K562 (cell line): Measurements from ENCODE around the gene LRP1. TPM values are rescaled to one million over a fixed set of nuclear protein-coding genes. Genes with fewer than 3 reads are reported as not detected.

Experiments used
- ATAC-seq: fragments of 200-7000 bp; cut with Tn5 transposase; 3 replicates; pipeline ENCODE4 v1.9.1; 2020; ENCODE audit warnings: moderate library complexity
- BruUV-seq: library from RNA; stranded (reverse); fragments of 400-500 nt; replicated peaks from 2 replicates; lab custom pipeline; 2021; lab: Mats Ljungman, UMichigan
- CTCF ChIA-PET: fragments of 300-600 bp; formaldehyde crosslinking; extraction: SDS; loops from one replicate; lab custom pipeline; 2021; ENCODE audit warnings: low intra/inter-chr PET ratio; lab: Yijun Ruan, JAX
- POLR2A ChIA-PET: fragments of 300-600, 350-650 bp; sonication (Branson Sonifier 250); formaldehyde crosslinking; extraction: SDS; loops from one replicate; lab custom pipeline; 2021; ENCODE audit warnings: antibody characterized with exemption, inconsistent platforms; lab: Yijun Ruan, JAX
- DNase-seq, 4 experiments: peaks; one replicate each; pipeline versions ENCODE4 v3.0.0 to v3.0.0-alpha.2; 2011 to 2018; ENCODE audit warnings: low spot score in 3 of 4, mixed read lengths in 3 of 4; ENCODE audit errors: extremely low read depth in 1 of 4
- FAIRE-seq: peaks from 2 replicates; lab custom pipeline; 2011; peaks lifted over from hg19 to GRCh38; lab: Jason Lieb, UNC
- H2AFZ ChIP-seq: 2 replicates; pipeline ENCODE4 v1.6.0; 2011; ENCODE audit warnings: low read depth, low read length, control low read depth, inconsistent platforms
- H3K27ac ChIP-seq: fragments of 200-600 bp; 3 replicates; pipeline ENCODE4 v1.8.0; 2011; ENCODE audit warnings: low read depth, mild to moderate bottlenecking, control low read depth, inconsistent platforms, low read length, moderate library complexity, mixed read lengths; ENCODE audit errors: extremely low read depth
- H3K27me3 ChIP-seq, 2 experiments: fragments of 300-600 bp in 1 of 2; 2 replicates in 1 of 2; 3 replicates in 1 of 2; pipeline versions ENCODE4 v1.6.0 to v1.8.0; 2011; ENCODE audit warnings: inconsistent platforms in 2 of 2, low read length in 2 of 2, mild to moderate bottlenecking in 1 of 2, mixed read lengths in 1 of 2, moderate library complexity in 1 of 2; ENCODE audit not compliant: control insufficient read depth in 2 of 2, insufficient read depth in 2 of 2
- H3K36me3 ChIP-seq: fragments of 300-600 bp; 3 replicates; pipeline ENCODE4 v1.8.0; 2011; ENCODE audit warnings: mild to moderate bottlenecking, low read length, inconsistent platforms; ENCODE audit not compliant: control insufficient read depth, insufficient read depth
- H3K4me1 ChIP-seq, 2 experiments: fragments of 200-600 bp in 1 of 2; replicated peaks in 1 of 2; 2 replicates in 1 of 2; 3 replicates in 1 of 2; pipeline versions ENCODE4 v1.5.1 to v1.8.0; 2011; ENCODE audit warnings: inconsistent platforms in 2 of 2, low read length in 2 of 2, mild to moderate bottlenecking in 1 of 2, mixed read lengths in 1 of 2, moderate library complexity in 1 of 2; ENCODE audit not compliant: control insufficient read depth in 2 of 2, insufficient read depth in 2 of 2
- H3K4me2 ChIP-seq: 2 replicates; pipeline ENCODE4 v1.6.1; 2011; ENCODE audit warnings: low read length, control low read depth, inconsistent platforms, mixed read lengths; ENCODE audit not compliant: insufficient read depth
- H3K4me3 ChIP-seq: fragments of 200-600 bp; sonication (generic), shearing (Covaris generic); 2 replicates; pipeline ENCODE4 v1.5.1; 2016; ENCODE audit warnings: control low read depth, inconsistent platforms
- H3K79me2 ChIP-seq: fragments of 200-600 bp; 3 replicates; pipeline ENCODE4 v1.8.0; 2011; ENCODE audit warnings: low read length, inconsistent platforms; ENCODE audit not compliant: control insufficient read depth, insufficient read depth
- H3K9ac ChIP-seq, 2 experiments: 2 replicates each; pipeline versions ENCODE4 v1.6.0 to v1.6.1; 2011; ENCODE audit warnings: low read depth in 2 of 2, low read length in 2 of 2, control low read depth in 1 of 2, inconsistent platforms in 1 of 2, mild to moderate bottlenecking in 1 of 2, mixed read lengths in 1 of 2; ENCODE audit not compliant: insufficient read depth in 1 of 2
- H3K9me1 ChIP-seq: one replicate; pipeline ENCODE4 v1.6.0; 2011; ENCODE audit warnings: inconsistent platforms, mild to moderate bottlenecking, low read length, moderate library complexity; ENCODE audit not compliant: control insufficient read depth, insufficient read depth
- H3K9me3 ChIP-seq: replicated peaks from 2 replicates; pipeline ENCODE4 v1.5.1; 2011; ENCODE audit warnings: low read depth, low read length, inconsistent platforms; ENCODE audit not compliant: control insufficient read depth, insufficient read depth
- H4K20me1 ChIP-seq: replicated peaks from 2 replicates; pipeline ENCODE4 v1.6.1; 2011; ENCODE audit warnings: low read length, inconsistent platforms, mixed read lengths; ENCODE audit not compliant: control insufficient read depth, insufficient read depth
- CREB3L1 ChIP-seq: fragments of 450-650 bp; IDR thresholded peaks from 2 replicates; pipeline ENCODE4 v1.6.1; 2014; ENCODE audit warnings: low read depth, mild to moderate bottlenecking, moderate library complexity, borderline replicate concordance
- ESRRA ChIP-seq: fragments of 450-650 bp; IDR thresholded peaks from 2 replicates; pipeline ENCODE4 v1.6.1; 2014; ENCODE audit warnings: low read depth, mild to moderate bottlenecking, moderate library complexity, borderline replicate concordance
- FOXA3 ChIP-seq, 2 experiments: fragments of 450-650 bp in 1 of 2; sonication (generic) in 1 of 2; formaldehyde crosslinking; IDR thresholded peaks in 1 of 2; conservative IDR thresholded peaks in 1 of 2; 2 replicates each; pipeline versions ENCODE4 v1.4.0 to v1.8.0; 2020 to 2022; ENCODE audit warnings: mild to moderate bottlenecking in 2 of 2, missing genetic modification reagents in 1 of 2
- FOXK2 ChIP-seq, 2 experiments: fragments of 450-650 bp; IDR thresholded peaks in 1 of 2; conservative IDR thresholded peaks in 1 of 2; 2 replicates each; pipeline ENCODE4 v1.6.1; 2016; ENCODE audit warnings: low read depth in 2 of 2, mild to moderate bottlenecking in 1 of 2
- GATAD2B ChIP-seq: fragments of 450-650 bp; IDR thresholded peaks from 2 replicates; pipeline ENCODE4 v1.6.1; 2017; ENCODE audit warnings: mild to moderate bottlenecking, borderline replicate concordance
- PRMT5 ChIP-seq: sonication (generic); formaldehyde crosslinking; IDR thresholded peaks from 2 replicates; pipeline ENCODE4 v1.5.0; 2020; ENCODE audit warnings: missing genetic modification reagents
- SNIP1 ChIP-seq: fragments of 450-650 bp; IDR thresholded peaks from 2 replicates; pipeline ENCODE4 v1.7.1; 2017; ENCODE audit warnings: low read depth, mild to moderate bottlenecking
- SOX6 ChIP-seq: fragments of 450-650 bp; IDR thresholded peaks from 2 replicates; pipeline ENCODE4 v1.6.1; 2014; ENCODE audit warnings: mild to moderate bottlenecking
- SPI1 ChIP-seq: IDR thresholded peaks from 2 replicates; pipeline ENCODE4 v1.6.1; 2011; ENCODE audit warnings: low read depth, low read length, control low read depth, borderline replicate concordance
- STAG1 ChIP-seq: sonication (generic); formaldehyde crosslinking; IDR thresholded peaks from 2 replicates; pipeline ENCODE4 v1.5.0; 2020; ENCODE audit warnings: missing genetic modification reagents, borderline replicate concordance
- TAF7 ChIP-seq: fragments of 450-650 bp; IDR thresholded peaks from 2 replicates; pipeline ENCODE4 v1.6.1; 2016; ENCODE audit warnings: missing genetic modification characterization, missing compliant biosample characterization
- ZNF165 ChIP-seq: fragments of 250-450 bp; sonication (Bioruptor Pico); IDR thresholded peaks from 2 replicates; pipeline ENCODE4 v1.4.0; 2020; ENCODE audit warnings: borderline replicate concordance
- ZNF239 ChIP-seq: fragments of 250-450 bp; sonication (Bioruptor Pico); IDR thresholded peaks from 2 replicates; pipeline ENCODE4 v1.4.0; 2020; ENCODE audit warnings: mild to moderate bottlenecking
- WGBS: fragments of 100-300 bp; shearing (Covaris generic); methylation state at CpG from one replicate; pipeline ENCODE4 v1.1.6; 2016; ENCODE audit warnings: low coverage, mixed read lengths; ENCODE audit not compliant: insufficient coverage; ENCODE audit errors: missing lambda C conversion rate; 5-methylcytosine and 5-hydroxymethylcytosine counted together
- in situ Hi-C: fragments of 300-500 bp; cut with MboI; formaldehyde crosslinking; loops from 4 replicates; pipeline ENCODE4 v1.15.0; 2018; ENCODE audit warnings: inconsistent platforms, mixed read lengths
- intact Hi-C: fragments of 100-400 bp; cut with micrococcal nuclease; formaldehyde crosslinking; loops from 2 replicates; pipeline ENCODE4 v1.14.2; 2022
- polyA plus RNA-seq, 8 experiments: library from polyadenylated mRNA; depleted of rRNA in 4 of 8; stranded (reverse) in 5 of 8; unstranded in 3 of 8; fragments of >200 nt; fragmentation: Nextera tagmentation in 2 of 8; fragmentation: Illumina TruSeq in 1 of 8; extraction: Ambion mirVana in 2 of 8; extraction: Trizol in 1 of 8; gene quantifications; 2 replicates each; pipeline versions ENCODE4 v1.2.1 to v1.2.3, GENCODE V29; 2011 to 2014; ENCODE audit warnings: inconsistent platforms in 1 of 8, missing spikeins in 1 of 8
- total RNA-seq, 7 experiments: library from RNA; depleted of rRNA in 6 of 7; stranded (reverse); fragments of >200 nt in 6 of 7; fragmentation: Illumina TruSeq in 2 of 7; extraction: Trizol in 2 of 7; gene quantifications; 2 replicates each; pipeline versions ENCODE4 v1.2.1 to v1.2.3, GENCODE V29; 2011 to 2021; ENCODE audit warnings: low replicate concordance in 1 of 7
- TF ChIP-seq, protein P1 (sequence below): sonication (generic); formaldehyde crosslinking; IDR thresholded peaks from 2 replicates; pipeline ENCODE4 v1.9.0; 2022; ENCODE audit warnings: mild to moderate bottlenecking, missing genetic modification reagents

The LRP1 gene
- total and polyA plus RNA-seq, 9 of the 15 experiments (the other 6 are each of a cell fraction or from before 2014, with no cell fraction given): 0.04 to 0.64 (median 0.19) TPM; not detected in 2

DNA sequence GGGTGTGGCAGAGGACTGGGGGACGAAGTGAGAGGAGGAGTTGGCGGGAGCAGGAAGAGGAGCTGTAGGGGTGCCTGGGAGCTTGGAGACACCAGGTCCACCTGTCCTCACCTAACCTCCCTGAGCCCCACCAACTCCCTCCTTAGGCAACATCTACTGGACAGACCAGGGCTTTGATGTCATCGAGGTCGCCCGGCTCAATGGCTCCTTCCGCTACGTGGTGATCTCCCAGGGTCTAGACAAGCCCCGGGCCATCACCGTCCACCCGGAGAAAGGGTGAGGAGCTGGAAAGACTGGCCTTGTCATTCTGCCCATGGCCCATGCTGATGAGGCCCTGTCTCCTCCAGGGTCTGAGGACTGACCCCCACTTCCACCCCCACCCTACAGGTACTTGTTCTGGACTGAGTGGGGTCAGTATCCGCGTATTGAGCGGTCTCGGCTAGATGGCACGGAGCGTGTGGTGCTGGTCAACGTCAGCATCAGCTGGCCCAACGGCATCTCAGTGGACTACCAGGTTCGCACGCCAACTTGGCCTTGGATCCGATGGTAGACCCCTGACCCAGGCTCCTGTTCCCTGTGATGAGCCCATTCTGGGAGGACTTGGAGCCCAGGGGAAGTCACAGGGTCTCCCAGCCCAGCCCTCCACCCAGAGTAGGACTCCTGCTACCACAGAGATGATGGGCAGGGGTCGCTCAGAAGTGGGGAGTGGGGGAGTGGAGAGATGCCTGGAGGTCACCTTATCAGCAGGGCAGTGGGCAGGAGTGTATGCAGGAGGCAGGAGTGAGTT is 55.8 kb downstream of the LRP1 start:
- intact Hi-C loops: loop anchor here (1.0 to 2.0 kb wide), 3 partner anchors 60 to 175 kb away; no protein-coding TSS in a partner anchor

GRCh38 chr12:57185403-57185802 is 57.1 kb downstream of the LRP1 start:
- Histone ChIP-seq H4K20me1 (peaks cover 13% of the 10 kb centered on the region), H3K9ac (no peak overlapping the region), H3K9me3 (no peaks in the 10 kb centered on the region), H3K27ac (no peak overlapping the region), H3K27me3 (peaks cover 48 to 78% of the 10 kb centered on the region in 2 experiments), H3K4me1 (peaks cover 0 to 27% of the 10 kb centered on the region in 2 experiments; a peak in 3 of 5 replicates), H2AFZ (no peak overlapping the region), H3K4me2 (no peak overlapping the region), H3K9me1 (peaks cover 5% of the 10 kb centered on the region), H3K4me3 (no peak overlapping the region), H3K79me2 (no peaks in the 10 kb centered on the region), H3K36me3 (no peaks in the 10 kb centered on the region)
- no TSS peak for BruUV-seq
- intact Hi-C loops (no loop called here), in situ Hi-C loops (loop anchor here (10.0 kb wide), 1 partner anchor 431 kb away; the partner anchor contains the start of gene PRIM1)
- DNase-seq (no peak), FAIRE-seq (no peak), ATAC-seq (no peak)
- 12% methylated on average over 25 of the region's 25 CpGs for WGBS
- ChIA-PET POLR2A (interaction anchor here (0.7 to 1.3 kb wide), 4 partner anchors 19 to 206 kb away, joined by 3 to 6 read pairs (median 3); partner anchors contain the start of gene NEMP1), CTCF (interaction anchor here (1.7 kb wide), 1 partner anchor 61 kb away, joined by 4 read pairs; no protein-coding TSS in a partner anchor)
- TF ChIP-seq CREB3L1 (no peak), STAG1 (no peak), ESRRA (no peak), GATAD2B (no peak), ZNF165 (CRISPR knock-in tag) (no peak), SPI1 (no peak), FOXA3 (CRISPR knock-in tag; conservative IDR thresholded peaks at IDR 0.05 in 1 of 2, IDR thresholded peaks at IDR 0.05 in 1 of 2) (no peak), SOX6 (no peak), SNIP1 (no peak)
- TF ChIP-seq, protein P1, sequence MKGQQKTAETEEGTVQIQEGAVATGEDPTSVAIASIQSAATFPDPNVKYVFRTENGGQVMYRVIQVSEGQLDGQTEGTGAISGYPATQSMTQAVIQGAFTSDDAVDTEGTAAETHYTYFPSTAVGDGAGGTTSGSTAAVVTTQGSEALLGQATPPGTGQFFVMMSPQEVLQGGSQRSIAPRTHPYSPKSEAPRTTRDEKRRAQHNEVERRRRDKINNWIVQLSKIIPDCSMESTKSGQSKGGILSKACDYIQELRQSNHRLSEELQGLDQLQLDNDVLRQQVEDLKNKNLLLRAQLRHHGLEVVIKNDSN (CRISPR knock-in tag): no peak

More for the DNA sequence above, 55.8 kb downstream of the LRP1 start:
- no peak for ATAC-seq
- DNase-seq: no peak
- BruUV-seq: no TSS peak
- peaks cover 2% of the 10 kb centered on the region for H3K9me1 ChIP-seq
- no peak overlapping the region for H3K27ac ChIP-seq
- POLR2A ChIA-PET: interaction anchor here (0.5 to 1.3 kb wide), 5 partner anchors 24 to 1233 kb away, joined by 3 to 5 read pairs (median 4); partner anchors contain the start of gene NEMP1
- H3K79me2 ChIP-seq: no peaks in the 10 kb centered on the region
- peaks cover 14% of the 10 kb centered on the region for H4K20me1 ChIP-seq
- TF ChIP-seq FOXK2 (conservative IDR thresholded peaks at IDR 0.05 in 1 of 2, IDR thresholded peaks at IDR 0.05 in 1 of 2; ENCODE audit: low read depth in 2 of 2): no peak
- no peak for TF ChIP-seq TAF7 (tag)
- no peak for TF ChIP-seq ZNF239 (CRISPR knock-in tag)
- TF ChIP-seq PRMT5 (CRISPR knock-in tag): no peak
- no peaks in the 10 kb centered on the region for H3K36me3 ChIP-seq
- peaks cover 0 to 32% of the 10 kb centered on the region in 2 experiments; a peak in 3 of 5 replicates for H3K4me1 ChIP-seq
- 13% methylated on average over 22 of the region's 22 CpGs for WGBS
- no peak overlapping the region for H3K4me3 ChIP-seq
- in situ Hi-C loops: loop anchor here (5.0 to 10.0 kb wide), 2 partner anchors 347 to 429 kb away; partner anchors contain the start of gene PRIM1
- no peak overlapping the region for H2AFZ ChIP-seq
- CTCF ChIA-PET: interaction anchor here (2.2 kb wide), 1 partner anchor 114 kb away, joined by 11 read pairs; no protein-coding TSS in a partner anchor
- H3K27me3 ChIP-seq: peaks cover 52 to 89% of the 10 kb centered on the region in 2 experiments
- no peaks in the 10 kb centered on the region for H3K9me3 ChIP-seq
- no peak overlapping the region for H3K9ac ChIP-seq
- H3K4me2 ChIP-seq: no peak overlapping the region
- no peak for FAIRE-seq
